ENCODE measurements around the gene GARS1. TPM values are rescaled to one million over a fixed set of nuclear protein-coding genes. Genes with fewer than 3 reads are reported as not detected.

The GARS1 gene
- total RNA-seq (76.7 TPM), polyA plus RNA-seq (51.5 TPM)

- peaks cover 2% of the 10 kb centered on the region for H3K4me1 ChIP-seq (ENCODE audit: insufficient read depth)
- peak; percentile 1 for DNase-seq (ENCODE audit: extremely low spot score)
- no peaks in the 10 kb centered on the region for H3K36me3 ChIP-seq (ENCODE audit: insufficient read depth)
- peak within 1 kb of the TSS; percentile 77 for H3K4me3 ChIP-seq (ENCODE audit: low read depth, low read length)
- H3K27ac ChIP-seq (ENCODE audit: low read depth): peak within 1 kb of the TSS; percentile 94
- WGBS: under 1% methylated on average over 84 of the region's 84 CpGs
Measured at GRCh38 chr7:30594540-30595435, at the start of gene GARS1. Gene GARS1 (plus strand): TSS chr7:30594878. CDS start chr7:30594922, 44 bp downstream.

GRCh38 chr7:30545791-30546555 lies 48.7 kb upstream of the GARS1 start:
- Histone ChIP-seq H3K36me3 (ENCODE audit: insufficient read depth) (no peaks in the 10 kb centered on the region), H3K27ac (ENCODE audit: low read depth) (no peak overlapping the region), H3K4me3 (ENCODE audit: low read depth, low read length) (no peak overlapping the region), H3K4me1 (ENCODE audit: insufficient read depth) (no peaks in the 10 kb centered on the region)
- 68% methylated on average over 5 of the region's 5 CpGs for WGBS
- DNase-seq (ENCODE audit: extremely low spot score): no peak

- H3K4me3 ChIP-seq (ENCODE audit: low read depth, low read length): no peak overlapping the region
- no peaks in the 10 kb centered on the region for H3K36me3 ChIP-seq (ENCODE audit: insufficient read depth)
- no peak for DNase-seq (ENCODE audit: extremely low spot score)
- no peaks in the 10 kb centered on the region for H3K4me1 ChIP-seq (ENCODE audit: insufficient read depth)
- no peak overlapping the region for H3K27ac ChIP-seq (ENCODE audit: low read depth)
- 98% methylated on average over 4 of the region's 4 CpGs for WGBS
Measured at GRCh38 chr7:30546596-30546995, 48.1 kb upstream of the GARS1 start.

GRCh38 chr7:30548845-30549244 lies 45.8 kb upstream of the GARS1 start:
- Histone ChIP-seq H3K4me3 (ENCODE audit: low read depth, low read length) (no peak overlapping the region), H3K36me3 (ENCODE audit: insufficient read depth) (no peaks in the 10 kb centered on the region), H3K4me1 (ENCODE audit: insufficient read depth) (no peaks in the 10 kb centered on the region), H3K27ac (ENCODE audit: low read depth) (no peak overlapping the region)
- DNase-seq (ENCODE audit: extremely low spot score): no peak
- 24% methylated on average over 6 of the region's 6 CpGs for WGBS

GRCh38 chr7:30549931-30550493 lies 44.7 kb upstream of the GARS1 start:
- WGBS: 85% methylated on average over 7 of the region's 7 CpGs
- no peak overlapping the region for H3K27ac ChIP-seq (ENCODE audit: low read depth)
- no peaks in the 10 kb centered on the region for H3K4me1 ChIP-seq (ENCODE audit: insufficient read depth)
- DNase-seq (ENCODE audit: extremely low spot score): no peak
- H3K36me3 ChIP-seq (ENCODE audit: insufficient read depth): no peaks in the 10 kb centered on the region
- no peak overlapping the region for H3K4me3 ChIP-seq (ENCODE audit: low read depth, low read length)

- H3K36me3 ChIP-seq (ENCODE audit: insufficient read depth): no peaks in the 10 kb centered on the region
- no peaks in the 10 kb centered on the region for H3K4me1 ChIP-seq (ENCODE audit: insufficient read depth)
- H3K27ac ChIP-seq (ENCODE audit: low read depth): no peak overlapping the region
- no peak overlapping the region for H3K4me3 ChIP-seq (ENCODE audit: low read depth, low read length)
- WGBS: 71% methylated on average over 1 of the region's 1 CpG
- DNase-seq (ENCODE audit: extremely low spot score): no peak
Measured at GRCh38 chr7:30552330-30552729, 42.3 kb upstream of the GARS1 start.

GRCh38 chr7:30553141-30553540 lies 41.5 kb upstream of the GARS1 start:
- DNase-seq (ENCODE audit: extremely low spot score): no peak
- Histone ChIP-seq H3K4me3 (ENCODE audit: low read depth, low read length) (no peak overlapping the region), H3K36me3 (ENCODE audit: insufficient read depth) (no peaks in the 10 kb centered on the region), H3K27ac (ENCODE audit: low read depth) (no peak overlapping the region), H3K4me1 (ENCODE audit: insufficient read depth) (no peaks in the 10 kb centered on the region)

- H3K4me1 ChIP-seq (ENCODE audit: insufficient read depth): no peaks in the 10 kb centered on the region
- no peak overlapping the region for H3K27ac ChIP-seq (ENCODE audit: low read depth)
- H3K4me3 ChIP-seq (ENCODE audit: low read depth, low read length): no peak overlapping the region
- H3K36me3 ChIP-seq (ENCODE audit: insufficient read depth): no peaks in the 10 kb centered on the region
- 80% methylated on average over 3 of the region's 3 CpGs for WGBS
- DNase-seq (ENCODE audit: extremely low spot score): no peak
Measured at GRCh38 chr7:30553546-30553945, 41.1 kb upstream of the GARS1 start.

- Histone ChIP-seq H3K27ac (ENCODE audit: low read depth) (no peak overlapping the region), H3K4me1 (ENCODE audit: insufficient read depth) (no peaks in the 10 kb centered on the region), H3K4me3 (ENCODE audit: low read depth, low read length) (no peak overlapping the region), H3K36me3 (ENCODE audit: insufficient read depth) (no peaks in the 10 kb centered on the region)
- no peak for DNase-seq (ENCODE audit: extremely low spot score)
- WGBS: 97% methylated on average over 2 of the region's 2 CpGs
Measured at GRCh38 chr7:30555525-30555924, 39.2 kb upstream of the GARS1 start.

- Histone ChIP-seq H3K4me1 (ENCODE audit: insufficient read depth) (no peaks in the 10 kb centered on the region), H3K36me3 (ENCODE audit: insufficient read depth) (no peaks in the 10 kb centered on the region), H3K27ac (ENCODE audit: low read depth) (no peak overlapping the region), H3K4me3 (ENCODE audit: low read depth, low read length) (no peak overlapping the region)
- 61% methylated on average over 6 of the region's 6 CpGs for WGBS
- no peak for DNase-seq (ENCODE audit: extremely low spot score)
Measured at GRCh38 chr7:30556840-30557239, 37.8 kb upstream of the GARS1 start.

- Histone ChIP-seq H3K4me1 (ENCODE audit: insufficient read depth) (no peaks in the 10 kb centered on the region), H3K36me3 (ENCODE audit: insufficient read depth) (no peaks in the 10 kb centered on the region), H3K4me3 (ENCODE audit: low read depth, low read length) (no peak overlapping the region), H3K27ac (ENCODE audit: low read depth) (no peak overlapping the region)
- 76% methylated on average over 1 of the region's 1 CpG for WGBS
- DNase-seq (ENCODE audit: extremely low spot score): no peak
Measured at GRCh38 chr7:30557245-30557644, 37.4 kb upstream of the GARS1 start.

GRCh38 chr7:30559611-30560010 lies 35.1 kb upstream of the GARS1 start:
- no peak for DNase-seq (ENCODE audit: extremely low spot score)
- Histone ChIP-seq H3K36me3 (ENCODE audit: insufficient read depth) (no peaks in the 10 kb centered on the region), H3K4me3 (ENCODE audit: low read depth, low read length) (no peak overlapping the region), H3K27ac (ENCODE audit: low read depth) (no peak overlapping the region), H3K4me1 (ENCODE audit: insufficient read depth) (no peaks in the 10 kb centered on the region)
- 86% methylated on average over 5 of the region's 5 CpGs for WGBS

- 82% methylated on average over 6 of the region's 6 CpGs for WGBS
- Histone ChIP-seq H3K27ac (ENCODE audit: low read depth) (no peak overlapping the region), H3K36me3 (ENCODE audit: insufficient read depth) (no peaks in the 10 kb centered on the region)
Measured at GRCh38 chr7:30561389-30561788, 33.3 kb upstream of the GARS1 start.

GRCh38 chr7:30562498-30562897 lies 32.2 kb upstream of the GARS1 start:
- Histone ChIP-seq H3K4me1 (ENCODE audit: insufficient read depth) (no peaks in the 10 kb centered on the region), H3K27ac (ENCODE audit: low read depth) (no peak overlapping the region), H3K4me3 (ENCODE audit: low read depth, low read length) (no peak overlapping the region), H3K36me3 (ENCODE audit: insufficient read depth) (no peaks in the 10 kb centered on the region)
- no peak for DNase-seq (ENCODE audit: extremely low spot score)
- WGBS: 40% methylated on average over 6 of the region's 6 CpGs

More at GRCh38 chr7:30561389-30561788, 33.3 kb upstream of the GARS1 start:
- Histone ChIP-seq H3K4me1 (ENCODE audit: insufficient read depth) (no peaks in the 10 kb centered on the region), H3K4me3 (ENCODE audit: low read depth, low read length) (no peak overlapping the region)
- no peak for DNase-seq (ENCODE audit: extremely low spot score)

Data from urinary bladder (tissue), 4 donors.